Body of pancreas (tissue), 4 donors: Measurements from ENCODE around the gene ZNF839.
"Not testable (repeated sequence)": the region's sequence is repeated elsewhere in the genome, so short reads cannot be mapped to it uniquely, and the experiment has no call there.

Experiments used
- POLR2A ChIP-seq, 3 donors: fragments of 450-650 bp; IDR thresholded peaks; one replicate each; pipeline ENCODE4 v1.6.1; 2016; ENCODE audit warnings: antibody characterized with exemption in 3 of 3, mild to moderate bottlenecking in 2 of 3
- TF ChIP-seq, protein P1 (sequence below), 7 experiments: fragments of 450-650 bp in 4 of 7; fragments of 200-600 bp in 3 of 7; sonication (generic) in 3 of 7; IDR thresholded peaks; one replicate each; pipeline ENCODE4 v1.5.1; 2016 to 2019; ENCODE audit warnings: antibody characterized with exemption in 7 of 7

DNA sequence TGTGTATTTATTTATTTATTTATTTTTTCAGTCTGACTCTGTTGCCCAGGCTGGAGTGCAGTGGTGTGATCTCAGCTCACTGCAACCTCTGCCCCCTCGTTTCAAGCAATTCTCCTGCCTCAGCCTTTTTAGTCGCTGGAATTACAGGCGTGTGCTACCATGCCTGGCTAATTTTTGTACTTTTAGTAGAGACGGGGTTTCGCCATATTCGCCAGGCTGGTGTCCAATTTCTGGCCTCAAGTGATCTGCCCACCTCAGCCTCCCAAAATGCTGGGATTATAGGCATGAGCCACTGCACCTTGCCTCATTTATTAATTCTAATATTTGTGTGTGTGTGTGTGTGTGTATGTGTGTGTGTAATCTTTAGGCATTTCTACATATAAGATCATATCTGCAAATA is 9.8 kb downstream of the ZNF839 start:
- not testable (repeated sequence) for TF ChIP-seq POLR2A (IDR thresholded peaks at IDR 0.05)
- TF ChIP-seq, protein P1, sequence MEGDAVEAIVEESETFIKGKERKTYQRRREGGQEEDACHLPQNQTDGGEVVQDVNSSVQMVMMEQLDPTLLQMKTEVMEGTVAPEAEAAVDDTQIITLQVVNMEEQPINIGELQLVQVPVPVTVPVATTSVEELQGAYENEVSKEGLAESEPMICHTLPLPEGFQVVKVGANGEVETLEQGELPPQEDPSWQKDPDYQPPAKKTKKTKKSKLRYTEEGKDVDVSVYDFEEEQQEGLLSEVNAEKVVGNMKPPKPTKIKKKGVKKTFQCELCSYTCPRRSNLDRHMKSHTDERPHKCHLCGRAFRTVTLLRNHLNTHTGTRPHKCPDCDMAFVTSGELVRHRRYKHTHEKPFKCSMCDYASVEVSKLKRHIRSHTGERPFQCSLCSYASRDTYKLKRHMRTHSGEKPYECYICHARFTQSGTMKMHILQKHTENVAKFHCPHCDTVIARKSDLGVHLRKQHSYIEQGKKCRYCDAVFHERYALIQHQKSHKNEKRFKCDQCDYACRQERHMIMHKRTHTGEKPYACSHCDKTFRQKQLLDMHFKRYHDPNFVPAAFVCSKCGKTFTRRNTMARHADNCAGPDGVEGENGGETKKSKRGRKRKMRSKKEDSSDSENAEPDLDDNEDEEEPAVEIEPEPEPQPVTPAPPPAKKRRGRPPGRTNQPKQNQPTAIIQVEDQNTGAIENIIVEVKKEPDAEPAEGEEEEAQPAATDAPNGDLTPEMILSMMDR (IDR thresholded peaks at IDR 0.05) = not testable (repeated sequence)
